Sigmoid colon (tissue), 7 donors: Measurements from ENCODE around the gene HCN4. TPM values are rescaled to one million over a fixed set of nuclear protein-coding genes. Genes with fewer than 3 reads are reported as not detected.

ENCODE experiments used
- DNase-seq: peaks from one replicate; pipeline ENCODE4 v3.0.0-alpha.2; 2019
- H3K27ac ChIP-seq, 4 donors: fragments of 200-600 bp; sonication (generic); one replicate each; pipeline ENCODE4 v1.5.1; 2016 to 2019; ENCODE audit warnings: mild to moderate bottlenecking in 1 of 4
- H3K27me3 ChIP-seq, 3 donors: fragments of 200-600 bp; sonication (generic); one replicate each; pipeline ENCODE4 v1.5.1; 2019; ENCODE audit warnings: mild to moderate bottlenecking in 1 of 3
- H3K36me3 ChIP-seq, 4 donors: fragments of 200-600 bp; sonication (generic); one replicate each; pipeline ENCODE4 v1.5.1; 2016 to 2019
- H3K4me1 ChIP-seq, 4 donors: fragments of 200-600 bp; sonication (generic); one replicate each; pipeline ENCODE4 v1.5.1; 2017 to 2019
- H3K4me3 ChIP-seq, 4 donors: fragments of 200-600 bp; sonication (generic); one replicate each; pipeline ENCODE4 v1.5.1; 2017 to 2019; ENCODE audit warnings: mild to moderate bottlenecking in 2 of 4, moderate library complexity in 1 of 4
- H3K9me3 ChIP-seq, 4 donors: fragments of 200-600 bp in 3 of 4; sonication (generic) in 3 of 4; one replicate each; pipeline versions ENCODE4 v1.5.1 to v1.6.1; 2013 to 2019
- EP300 ChIP-seq, 4 donors: sonication (generic); formaldehyde crosslinking; IDR thresholded peaks; one replicate each; pipeline ENCODE4 v1.6.1; 2017; ENCODE audit warnings: antibody characterized with exemption in 4 of 4
- POLR2A ChIP-seq, 2 donors: fragments of 450-650 bp; IDR thresholded peaks; one replicate each; pipeline ENCODE4 v1.6.1; 2016; ENCODE audit warnings: antibody characterized with exemption in 2 of 2, mild to moderate bottlenecking in 2 of 2, moderate library complexity in 2 of 2
- POLR2AphosphoS5 ChIP-seq, 4 donors: sonication (generic); formaldehyde crosslinking; IDR thresholded peaks; one replicate each; pipeline ENCODE4 v1.6.1; 2017; ENCODE audit warnings: antibody characterized with exemption in 4 of 4
- WGBS, 2 donors: extraction: QIAGEN DNeasy Blood & Tissue Kit; methylation state at CpG; one replicate each; pipeline ENCODE4 v1.1.7; 2013; 5-methylcytosine and 5-hydroxymethylcytosine counted together
- intact Hi-C: fragments of 100-400 bp; cut with DNase I; formaldehyde crosslinking; loops from one replicate; pipeline ENCODE4 v1.15.1; 2023
- polyA plus RNA-seq, 3 donors: library from polyadenylated mRNA; stranded (reverse); fragments of 200-250 nt; gene quantifications; one replicate each; pipeline ENCODE4 v1.2.3, GENCODE V29; 2013
- total RNA-seq, 4 donors: library from RNA; depleted of rRNA; stranded (reverse); fragments of >200 nt; gene quantifications; one replicate each; pipeline ENCODE4 v1.1.0, GENCODE V29; 2016
- TF ChIP-seq, protein P1 (sequence below), 4 experiments: fragments of 450-650 bp in 3 of 4; fragments of 200-600 bp in 1 of 4; IDR thresholded peaks; one replicate each; pipeline ENCODE4 v1.5.1; 2016 to 2019; ENCODE audit warnings: antibody characterized with exemption in 4 of 4, mild to moderate bottlenecking in 3 of 4, moderate library complexity in 2 of 4
- donor health status: healthy with polysubstance abuse.
- donor health status: Bipolar disorder and iron deficiency.
- donor health status: healthy.

Gene HCN4
- total and polyA plus RNA-seq, 7 donors, result under 0.01 to 0.04 TPM; not detected in 5

DNA sequence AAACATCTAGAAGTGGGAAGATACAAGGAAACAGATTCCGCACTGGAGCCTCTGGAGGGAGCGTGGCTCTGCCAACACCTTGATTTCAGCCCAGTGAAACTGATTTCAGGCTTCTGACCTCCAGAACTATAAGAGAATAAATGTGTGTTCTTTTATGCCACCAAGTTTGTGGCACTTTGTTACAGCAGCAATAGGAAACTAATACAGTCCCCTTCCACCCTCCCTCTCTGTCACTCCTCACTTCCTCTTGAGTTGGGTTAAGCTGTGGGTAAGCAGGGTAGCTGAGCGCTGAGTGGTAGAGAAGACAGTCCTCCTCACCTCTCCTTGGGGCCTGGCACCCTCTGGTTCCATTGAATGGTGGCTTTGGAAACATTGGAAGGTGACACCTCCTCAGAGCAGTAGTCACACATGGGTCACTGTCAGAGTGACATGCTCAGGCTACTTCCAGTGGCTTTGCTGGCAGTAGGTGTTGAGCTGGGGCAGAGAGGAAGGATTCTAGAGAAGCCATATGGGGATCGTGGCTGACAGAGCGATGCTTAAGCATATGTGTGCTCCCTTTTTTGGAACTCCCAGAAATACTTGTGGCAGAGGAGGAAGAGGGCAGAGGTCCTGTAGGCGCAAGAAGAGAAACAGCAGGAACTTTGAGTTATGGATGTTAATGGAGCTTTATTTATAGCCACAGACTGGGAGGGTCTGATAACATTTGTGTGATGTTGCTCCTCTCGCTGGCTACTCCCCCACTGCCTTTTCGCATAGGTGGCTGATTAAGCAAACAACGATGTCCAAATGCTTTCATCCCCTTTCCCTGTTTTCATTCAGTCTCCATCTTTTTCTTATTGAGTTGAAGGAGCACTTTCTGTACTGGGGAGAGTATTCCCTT is 14.8 kb upstream of the HCN4 start:
- WGBS, 2 donors, result 57 to 79% methylated on average over 9 of the region's 9 CpGs
- intact Hi-C loops, result no loop called here
- Histone ChIP-seq H3K36me3 (no peaks in the 10 kb centered on the region), H3K9me3 (peaks cover 0 to 2% (median 0%) of the 10 kb centered on the region in 4 donors), H3K4me3 (no peak overlapping the region), H3K27me3 (peaks cover 0 to 4% (median 0%) of the 10 kb centered on the region in 3 donors), H3K4me1 (no peaks in the 10 kb centered on the region), H3K27ac (no peak overlapping the region)
- DNase-seq, result peak; percentile 29
- TF ChIP-seq POLR2A (IDR thresholded peaks at IDR 0.05) (no peak), EP300 (IDR thresholded peaks at IDR 0.05) (no peak)

DNA sequence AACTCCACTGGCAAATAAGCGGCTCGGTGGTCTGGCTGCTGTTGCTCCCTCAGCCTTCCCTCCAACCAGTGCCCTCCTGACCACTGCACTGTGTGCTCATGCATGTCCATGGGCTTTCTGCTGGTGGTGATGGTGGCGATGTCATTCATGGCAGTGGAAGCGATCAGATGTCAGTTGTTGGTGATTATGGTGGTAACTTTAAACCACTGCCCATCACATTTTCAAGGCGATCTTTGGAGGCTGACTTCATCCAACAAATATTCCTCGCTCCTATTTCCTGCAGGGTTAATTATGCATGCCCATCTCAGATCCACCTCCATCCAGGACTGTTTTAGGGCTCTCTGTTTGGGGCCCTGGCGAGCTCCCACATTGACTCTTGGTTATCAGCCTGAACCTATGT is 13.4 kb upstream of the HCN4 start:
- Histone ChIP-seq H3K27me3 (peaks cover 0 to 4% (median 0%) of the 10 kb centered on the region in 3 donors), H3K9me3 (peaks cover 0 to 2% (median 0%) of the 10 kb centered on the region in 4 donors), H3K4me3 (no peak overlapping the region), H3K27ac (no peak overlapping the region), H3K4me1 (no peaks in the 10 kb centered on the region), H3K36me3 (no peaks in the 10 kb centered on the region)
- peak; percentile 6 for DNase-seq
- intact Hi-C loops, result no loop called here
- WGBS, 2 donors, result 91 to 93% methylated on average over 7 of the region's 7 CpGs
- no peak for TF ChIP-seq POLR2A (IDR thresholded peaks at IDR 0.05)
- no peak for TF ChIP-seq POLR2AphosphoS5 (IDR thresholded peaks at IDR 0.05)
- TF ChIP-seq, protein P1, sequence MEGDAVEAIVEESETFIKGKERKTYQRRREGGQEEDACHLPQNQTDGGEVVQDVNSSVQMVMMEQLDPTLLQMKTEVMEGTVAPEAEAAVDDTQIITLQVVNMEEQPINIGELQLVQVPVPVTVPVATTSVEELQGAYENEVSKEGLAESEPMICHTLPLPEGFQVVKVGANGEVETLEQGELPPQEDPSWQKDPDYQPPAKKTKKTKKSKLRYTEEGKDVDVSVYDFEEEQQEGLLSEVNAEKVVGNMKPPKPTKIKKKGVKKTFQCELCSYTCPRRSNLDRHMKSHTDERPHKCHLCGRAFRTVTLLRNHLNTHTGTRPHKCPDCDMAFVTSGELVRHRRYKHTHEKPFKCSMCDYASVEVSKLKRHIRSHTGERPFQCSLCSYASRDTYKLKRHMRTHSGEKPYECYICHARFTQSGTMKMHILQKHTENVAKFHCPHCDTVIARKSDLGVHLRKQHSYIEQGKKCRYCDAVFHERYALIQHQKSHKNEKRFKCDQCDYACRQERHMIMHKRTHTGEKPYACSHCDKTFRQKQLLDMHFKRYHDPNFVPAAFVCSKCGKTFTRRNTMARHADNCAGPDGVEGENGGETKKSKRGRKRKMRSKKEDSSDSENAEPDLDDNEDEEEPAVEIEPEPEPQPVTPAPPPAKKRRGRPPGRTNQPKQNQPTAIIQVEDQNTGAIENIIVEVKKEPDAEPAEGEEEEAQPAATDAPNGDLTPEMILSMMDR (IDR thresholded peaks at IDR 0.05), result no peak
- TF ChIP-seq EP300 (IDR thresholded peaks at IDR 0.05), result no peak

DNA sequence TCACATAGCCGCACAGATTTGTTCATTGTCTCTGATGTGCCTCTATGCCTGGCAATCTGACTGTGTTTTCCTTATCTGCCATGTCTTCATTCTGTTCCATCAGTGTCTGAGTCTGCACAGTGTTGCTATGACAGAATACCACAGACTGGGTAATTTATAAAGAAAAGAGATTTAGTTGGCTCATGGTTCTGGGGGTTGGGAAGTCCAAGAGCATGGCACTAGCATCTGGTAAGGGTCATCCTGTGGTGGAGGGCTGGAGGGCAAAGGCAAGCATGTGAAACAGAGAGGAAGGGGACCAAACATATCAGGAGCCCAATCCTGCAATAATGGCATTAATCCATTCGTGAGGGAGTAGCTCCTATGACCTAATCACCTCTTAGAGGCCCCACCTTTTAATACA is 11.9 kb upstream of the HCN4 start:
- WGBS, 2 donors, result 80 to 91% methylated on average over 2 of the region's 2 CpGs
- no peak for TF ChIP-seq POLR2AphosphoS5 (IDR thresholded peaks at IDR 0.05)
- no peak for TF ChIP-seq POLR2A (IDR thresholded peaks at IDR 0.05)
- no peak for TF ChIP-seq EP300 (IDR thresholded peaks at IDR 0.05)
- TF ChIP-seq, protein P1 (IDR thresholded peaks at IDR 0.05), result no peak
- H3K4me1 ChIP-seq, result no peaks in the 10 kb centered on the region
- no peak for DNase-seq
- no peak overlapping the region for H3K27ac ChIP-seq
- peaks cover 0 to 2% (median 0%) of the 10 kb centered on the region in 4 donors for H3K9me3 ChIP-seq
- H3K36me3 ChIP-seq, result no peaks in the 10 kb centered on the region
- peaks cover 0 to 4% (median 0%) of the 10 kb centered on the region in 3 donors for H3K27me3 ChIP-seq
- intact Hi-C loops, result no loop called here
- H3K4me3 ChIP-seq, result no peak overlapping the region

DNA sequence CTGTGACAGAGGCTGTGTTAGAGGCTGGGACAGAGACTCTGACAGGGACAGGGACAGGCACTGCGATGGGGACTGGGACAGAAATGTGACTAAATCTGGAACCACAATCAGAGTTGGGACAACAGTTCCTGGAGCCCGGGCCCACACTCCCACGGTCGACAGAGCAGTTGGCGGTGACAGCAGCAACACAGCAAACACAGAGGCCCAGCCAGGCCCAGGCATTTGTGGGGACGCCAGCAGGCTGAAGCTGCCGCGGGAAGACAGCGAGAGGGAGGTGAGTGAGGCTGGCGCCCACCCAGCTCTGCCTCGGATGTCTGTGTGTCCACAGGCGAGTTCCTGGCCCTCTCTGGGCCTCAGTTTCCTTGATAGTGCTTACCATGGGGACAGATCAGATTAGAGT is 9.3 kb upstream of the HCN4 start:
- Histone ChIP-seq H3K27me3 (peaks cover 0 to 4% (median 0%) of the 10 kb centered on the region in 3 donors), H3K27ac (no peak overlapping the region)
- WGBS, 2 donors, result 74 to 80% methylated on average over 12 of the region's 12 CpGs

More for the DNA sequence above, 9.3 kb upstream of the HCN4 start:
- peaks cover 0 to 1% (median 0%) of the 10 kb centered on the region in 4 donors for H3K9me3 ChIP-seq
- H3K4me1 ChIP-seq, result peaks cover 0 to 7% (median 3%) of the 10 kb centered on the region in 4 donors
- H3K36me3 ChIP-seq, result no peaks in the 10 kb centered on the region
- intact Hi-C loops, result no loop called here
- TF ChIP-seq POLR2A (IDR thresholded peaks at IDR 0.05) (no peak), POLR2AphosphoS5 (IDR thresholded peaks at IDR 0.05) (no peak), EP300 (IDR thresholded peaks at IDR 0.05) (no peak)
- TF ChIP-seq, protein P1 (IDR thresholded peaks at IDR 0.05), result no peak
- no peak for DNase-seq
- no peak overlapping the region for H3K4me3 ChIP-seq
